Heart left ventricle (tissue), 16 donors: Measurements from ENCODE around the gene S100A4. TPM values are rescaled to one million over a fixed set of nuclear protein-coding genes. Genes with fewer than 3 reads are reported as not detected.
A peak's percentile ranks its signal among the peaks of the same experiment; 100 is the strongest.
"Not testable (repeated sequence)": the region's sequence is repeated elsewhere in the genome, so short reads cannot be mapped to it uniquely, and the experiment has no call there.

Experiments used
- ATAC-seq, 4 donors: fragments of 200-7000 bp; cut with Tn5 transposase; one replicate each; pipeline ENCODE4 v1.9.1; 2020 to 2022; ENCODE audit warnings: moderate library complexity in 4 of 4, mild to moderate bottlenecking in 3 of 4, moderate number of reproducible peaks in 1 of 4
- DNase-seq, 5 donors: peaks; one replicate each; pipeline ENCODE4 v3.0.0-alpha.2; 2020
- H3K27ac ChIP-seq, 12 donors: fragments of 200-600 bp; sonication (generic) in 4 of 12; one replicate each; pipeline versions ENCODE4 v1.5.0 to v1.8.0; 2016 to 2022; ENCODE audit warnings: mild to moderate bottlenecking in 2 of 12
- H3K27me3 ChIP-seq, 9 donors: fragments of 200-600 bp; sonication (generic) in 2 of 9; one replicate each; pipeline versions ENCODE4 v1.5.1 to v1.8.0; 2016 to 2022; ENCODE audit warnings: mild to moderate bottlenecking in 3 of 9
- H3K36me3 ChIP-seq, 9 donors: fragments of 200-600 bp; sonication (generic) in 2 of 9; one replicate each; pipeline versions ENCODE4 v1.5.0 to v1.8.0; 2018 to 2022; ENCODE audit warnings: mild to moderate bottlenecking in 2 of 9
- H3K4me1 ChIP-seq, 12 donors: fragments of 200-600 bp; sonication (generic) in 4 of 12; one replicate each; pipeline versions ENCODE4 v1.5.0 to v1.8.0; 2016 to 2022; ENCODE audit warnings: mild to moderate bottlenecking in 3 of 12
- H3K4me3 ChIP-seq, 12 donors: fragments of 200-600 bp; sonication (generic) in 4 of 12; one replicate each; pipeline versions ENCODE4 v1.5.0 to v1.8.0; 2017 to 2022; ENCODE audit warnings: mild to moderate bottlenecking in 9 of 12, moderate library complexity in 4 of 12
- H3K9me3 ChIP-seq, 12 donors: fragments of 200-600 bp; sonication (generic) in 4 of 12; one replicate each; pipeline versions ENCODE4 v1.5.0 to v1.8.0; 2016 to 2022; ENCODE audit warnings: mild to moderate bottlenecking in 1 of 12
- CTCF ChIP-seq, 12 donors: fragments of 200-600 bp; sonication (generic) in 4 of 12; IDR thresholded peaks; one replicate each; pipeline versions ENCODE4 v1.5.0 to v1.8.0; 2018 to 2022; ENCODE audit warnings: antibody characterized with exemption in 12 of 12, mild to moderate bottlenecking in 5 of 12
- POLR2A ChIP-seq, 2 donors: fragments of 450-650 bp; IDR thresholded peaks; one replicate each; pipeline ENCODE4 v1.6.1; 2017; ENCODE audit warnings: antibody characterized with exemption in 2 of 2, mild to moderate bottlenecking in 2 of 2, moderate library complexity in 2 of 2
- WGBS, 4 donors: extraction: QIAGEN DNeasy Blood & Tissue Kit in 2 of 4; methylation state at CpG; one replicate each; pipeline versions ENCODE4 v1.1.5 to v1.1.7; 2013 to 2018; 5-methylcytosine and 5-hydroxymethylcytosine counted together
- intact Hi-C, 10 donors: fragments of 100-400 bp; cut with DNase I; formaldehyde crosslinking; loops; one replicate each; pipeline versions ENCODE4 v1.11.1 to v1.14.2; 2022
- polyA plus RNA-seq, 2 donors: library from polyadenylated mRNA; stranded (reverse); fragments of 200-250 nt; gene quantifications; one replicate each; pipeline ENCODE4 v1.2.3, GENCODE V29; 2013
- total RNA-seq, 9 donors: library from RNA; depleted of rRNA in 2 of 9; stranded (reverse); fragments of >200 nt in 2 of 9; fragmentation: NEBNext Ultra II Directional in 3 of 9; extraction: Animal tissue kit (Norgen Biotek cat#: 25700) in 3 of 9; gene quantifications; one replicate each; pipeline versions ENCODE4 v1.1.0 to v1.2.4, GENCODE V29; 2016 to 2023
- donor health status: ischemic (EF 13 %, LVEDD 7.1; RV severe dilation, severe dysfunction).
- donor health status: healthy with polysubstance abuse.
- donor health status: DM: no; HTN: yes; CAD: no.
- donor health status: DM: no; HTN: no; CAD: no.
- donor health status: ischemic (EF 25% LVEDD 6.9; RV normal size, moderate dysfunction).
- donor health status: ischemic (EF 25% LVEDD 5.7; RV mildly dilated, moderate dysfunction).
- donor health status: healthy.
- donor health status: DM: yes; HTN: yes; CAD: no.
- donor health status: ischemic (EF 35%, LVEDD 5.7; RV mildly dilated, moderate dysfunction).
- donor health status: nonischemic (EF 11% LVEDD 7.7; RV severe dilation, severe dysfunction).
- donor health status: DM: yes; HTN: yes; CAD: no.
- donor health status: PGD.
- donor health status: ischemic (EF 29% LVEDD 5.4; RV normal size, mild dysfunction).
- donor health status: nonischemic (EF 23%, LVEDD 6.1; RV moderate dilation, normal function).

S100A4 gene
- total and polyA plus RNA-seq, 11 donors = 56.9 to 398 (median 118) TPM

- DNase-seq = peak in 1 of 5 donors; percentile 40
- 59 to 76% (median 61%) methylated on average over 3 of the region's 3 CpGs for WGBS, 4 donors
- Histone ChIP-seq H3K9me3 (no peaks in the 10 kb centered on the region), H3K4me3 (no peak overlapping the region), H3K27me3 (no peaks in the 10 kb centered on the region), H3K27ac (no peak overlapping the region), H3K4me1 (peaks cover 0 to 17% (median 7%) of the 10 kb centered on the region in 12 donors), H3K36me3 (no peaks in the 10 kb centered on the region)
- ATAC-seq = peak in 3 of 4 donors; percentile 28 to 68 (median 48)
- TF ChIP-seq CTCF (IDR thresholded peaks at IDR 0.05) (no peak), POLR2A (IDR thresholded peaks at IDR 0.05) (no peak)
- intact Hi-C loops = no loop called here
Measured at GRCh38 chr1:153525088-153525728, 20.4 kb downstream of the S100A4 start.

GRCh38 chr1:153522353-153523048 is 23.1 kb downstream of the S100A4 start:
- H3K4me3 ChIP-seq, H3K36me3 ChIP-seq, H3K27ac ChIP-seq, DNase-seq, ATAC-seq, H3K27me3 ChIP-seq, intact Hi-C loops, H3K9me3 ChIP-seq: not testable (repeated sequence)
- H3K4me1 ChIP-seq = peaks cover 0 to 19% (median 7%) of the 10 kb centered on the region in 12 donors
- WGBS, 4 donors = 78 to 83% (median 80%) methylated on average over 13 to 14 of the region's 14 CpGs

- H3K9me3 ChIP-seq, intact Hi-C loops, ATAC-seq, H3K4me3 ChIP-seq, H3K27ac ChIP-seq, DNase-seq, H3K27me3 ChIP-seq, H3K36me3 ChIP-seq: not testable (repeated sequence)
- H3K4me1 ChIP-seq = peaks cover 0 to 19% (median 7%) of the 10 kb centered on the region in 12 donors
- 95 to 97% (median 97%) methylated on average over 26 to 37 of the region's 37 CpGs for WGBS, 4 donors
Measured at GRCh38 chr1:153521808-153522207, 23.8 kb downstream of the S100A4 start.

- Histone ChIP-seq H3K27ac (no peak overlapping the region), H3K9me3 (no peaks in the 10 kb centered on the region), H3K4me1 (peaks cover 0 to 16% (median 3%) of the 10 kb centered on the region in 12 donors), H3K4me3 (no peak overlapping the region), H3K27me3 (no peaks in the 10 kb centered on the region), H3K36me3 (no peaks in the 10 kb centered on the region)
- no peak for DNase-seq
- 89 to 100% (median 92%) methylated on average over 3 to 4 of the region's 4 CpGs for WGBS, 4 donors
- no peak for ATAC-seq
- TF ChIP-seq CTCF (IDR thresholded peaks at IDR 0.05) = no peak
- no peak for TF ChIP-seq POLR2A (IDR thresholded peaks at IDR 0.05)
- intact Hi-C loops = no loop called here
Measured at GRCh38 chr1:153520818-153521476, 24.7 kb downstream of the S100A4 start.

- H3K27ac ChIP-seq, H3K9me3 ChIP-seq, H3K27me3 ChIP-seq, intact Hi-C loops, DNase-seq, H3K4me3 ChIP-seq, ATAC-seq, H3K36me3 ChIP-seq: not testable (repeated sequence)
- WGBS, 4 donors = 90 to 91% (median 91%) methylated on average over 5 of the region's 5 CpGs
- peaks cover 0 to 18% (median 4%) of the 10 kb centered on the region in 12 donors for H3K4me1 ChIP-seq
Measured at GRCh38 chr1:153520137-153520691, 25.4 kb downstream of the S100A4 start.
